Trophoblast cell (in vitro differentiated cells and primary cell): Measurements from ENCODE around the gene PLEKHA7.
A peak's percentile ranks its signal among the peaks of the same experiment; 100 is the strongest.

Source experiments
- DNase-seq, 2 donors: peaks; one replicate each; pipeline ENCODE4 v3.0.0-alpha.2; 2016
- H2AFZ ChIP-seq: 2 replicates; pipeline ENCODE4 v1.6.1; 2013; ENCODE audit warnings: low read length, moderate library complexity, mild to moderate bottlenecking; ENCODE audit not compliant: insufficient read depth, poor library complexity
- H2AK5ac ChIP-seq: 2 replicates; pipeline ENCODE4 v1.6.1; 2013; ENCODE audit warnings: mild to moderate bottlenecking, low read length
- H2BK120ac ChIP-seq: 2 replicates; pipeline ENCODE4 v1.6.1; 2013; ENCODE audit warnings: low read length, mild to moderate bottlenecking, moderate library complexity; ENCODE audit not compliant: insufficient read depth, poor library complexity
- H2BK12ac ChIP-seq: 2 replicates; pipeline ENCODE4 v1.6.1; 2013; ENCODE audit warnings: mild to moderate bottlenecking, low read length, moderate library complexity
- H2BK5ac ChIP-seq: 2 replicates; pipeline ENCODE4 v1.6.1; 2013; ENCODE audit warnings: low read length, low read depth, moderate library complexity, mild to moderate bottlenecking; ENCODE audit not compliant: poor library complexity
- H3K14ac ChIP-seq: 2 replicates; pipeline ENCODE4 v1.6.1; 2013; ENCODE audit warnings: mild to moderate bottlenecking, low read length
- H3K18ac ChIP-seq: 2 replicates; pipeline ENCODE4 v1.6.1; 2013; ENCODE audit warnings: mild to moderate bottlenecking, low read length
- H3K23ac ChIP-seq: 2 replicates; pipeline ENCODE4 v1.6.1; 2013; ENCODE audit warnings: low read length
- H3K27ac ChIP-seq: 2 replicates; pipeline ENCODE4 v1.5.1; 2013; ENCODE audit warnings: low read depth, mild to moderate bottlenecking, inconsistent platforms, low read length, moderate library complexity
- H3K27me3 ChIP-seq: 2 replicates; pipeline ENCODE4 v1.6.1; 2013; ENCODE audit warnings: inconsistent platforms, mild to moderate bottlenecking, low read length, moderate library complexity; ENCODE audit not compliant: insufficient read depth
- H3K36me3 ChIP-seq, 2 experiments: 1 replicate in 1 of 2; 2 replicates in 1 of 2; pipeline ENCODE4 v1.6.1; 2013; ENCODE audit warnings: low read length in 2 of 2, mild to moderate bottlenecking in 2 of 2, moderate library complexity in 1 of 2; ENCODE audit not compliant: insufficient read depth in 2 of 2, control insufficient read depth in 1 of 2
- H3K4ac ChIP-seq: 2 replicates; pipeline ENCODE4 v1.6.1; 2013; ENCODE audit warnings: low read depth, mild to moderate bottlenecking, low read length, moderate library complexity
- H3K4me1 ChIP-seq, 2 experiments: 1 replicate in 1 of 2; 2 replicates in 1 of 2; pipeline ENCODE4 v1.6.1; 2013; ENCODE audit warnings: low read length in 2 of 2, mild to moderate bottlenecking in 2 of 2, moderate library complexity in 1 of 2; ENCODE audit not compliant: insufficient read depth in 2 of 2, control insufficient read depth in 1 of 2
- H3K4me2 ChIP-seq: 2 replicates; pipeline ENCODE4 v1.6.1; 2013; ENCODE audit warnings: inconsistent platforms, mild to moderate bottlenecking, low read length, moderate library complexity
- H3K4me3 ChIP-seq: 2 replicates; pipeline ENCODE4 v1.5.1; 2013; ENCODE audit warnings: mild to moderate bottlenecking, low read depth, low read length, inconsistent platforms
- H3K79me1 ChIP-seq: one replicate; pipeline ENCODE4 v1.6.1; 2013; ENCODE audit warnings: low read length
- H3K79me2 ChIP-seq: 2 replicates; pipeline ENCODE4 v1.6.1; 2013; ENCODE audit warnings: low read length, mild to moderate bottlenecking; ENCODE audit not compliant: control insufficient read depth, insufficient read depth, poor library complexity
- H3K9ac ChIP-seq: 2 replicates; pipeline ENCODE4 v1.6.1; 2013; ENCODE audit warnings: mild to moderate bottlenecking, low read length
- H3K9me3 ChIP-seq: 2 replicates; pipeline ENCODE4 v1.6.1; 2013; ENCODE audit warnings: low read depth, mild to moderate bottlenecking, control low read depth, inconsistent platforms, low read length; ENCODE audit not compliant: insufficient read depth
- H4K12ac ChIP-seq: 2 replicates; pipeline ENCODE4 v1.6.1; 2013; ENCODE audit warnings: low read depth, mild to moderate bottlenecking, low read length, moderate library complexity
- H4K8ac ChIP-seq: 2 replicates; pipeline ENCODE4 v1.6.1; 2013; ENCODE audit warnings: low read depth, mild to moderate bottlenecking, low read length, moderate library complexity
- H4K91ac ChIP-seq: one replicate; pipeline ENCODE4 v1.6.1; 2013; ENCODE audit warnings: low read depth, mild to moderate bottlenecking, low read length, moderate library complexity
- WGBS: extraction: QIAGEN DNeasy Blood & Tissue Kit; methylation state at CpG from one replicate; pipeline ENCODE4 v1.1.7; 2013; ENCODE audit warnings: missing lambda C conversion rate; ENCODE audit not compliant: insufficient read length, insufficient coverage; ENCODE audit errors: extremely low coverage; 5-methylcytosine and 5-hydroxymethylcytosine counted together

PLEKHA7 gene

GRCh38 chr11:17012712-17013547 is 1.3 kb downstream of the PLEKHA7 start:
- WGBS = no CpG with 5 or more reads among the region's 38 CpGs

GRCh38 chr11:17012179-17012578 is 2.0 kb downstream of the PLEKHA7 start:
- H2BK120ac ChIP-seq = no peak overlapping the region

More at GRCh38 chr11:17012712-17013547, 1.3 kb downstream of the PLEKHA7 start:
- Histone ChIP-seq H3K4ac (no peak overlapping the region), H2BK12ac (no peak overlapping the region), H3K27me3 (no peaks in the 10 kb centered on the region), H3K36me3 (no peaks in the 10 kb centered on the region), H3K14ac (peak overlapping the region; percentile 29), H2BK5ac (no peak overlapping the region), H3K79me1 (peaks cover 5% of the 10 kb centered on the region), H3K79me2 (no peaks in the 10 kb centered on the region), H4K8ac (no peak overlapping the region), H3K23ac (no peak overlapping the region), H3K4me1 (peaks cover 10 to 14% of the 10 kb centered on the region in 2 experiments), H3K27ac (peak overlapping the region; percentile 22), H3K18ac (peak overlapping the region; percentile 78), H3K4me3 (peak overlapping the region; percentile 81), H2BK120ac (peak overlapping the region; percentile 8), H3K9me3 (no peaks in the 10 kb centered on the region), H3K9ac (no peak overlapping the region), H4K12ac (peak overlapping the region; percentile 16), H4K91ac (peak overlapping the region; percentile 77), H2AFZ (peak overlapping the region; percentile 28), H2AK5ac (no peak overlapping the region), H3K4me2 (peak overlapping the region; percentile 95)
- peak in 1 of 2 donors; percentile 50 for DNase-seq

GRCh38 chr11:17010851-17011420 is 3.3 kb downstream of the PLEKHA7 start:
- Histone ChIP-seq H3K9me3 (no peaks in the 10 kb centered on the region), H3K4me3 (no peak overlapping the region), H3K18ac (no peak overlapping the region), H3K23ac (no peak overlapping the region), H3K79me1 (peaks cover 5% of the 10 kb centered on the region), H2AFZ (no peak overlapping the region), H2BK5ac (no peak overlapping the region), H3K14ac (no peak overlapping the region), H3K36me3 (no peaks in the 10 kb centered on the region), H4K91ac (no peak overlapping the region), H4K12ac (no peak overlapping the region), H4K8ac (no peak overlapping the region), H2AK5ac (no peak overlapping the region), H3K9ac (no peak overlapping the region), H2BK12ac (no peak overlapping the region), H3K79me2 (no peaks in the 10 kb centered on the region), H2BK120ac (no peak overlapping the region), H3K4me1 (peaks cover 10 to 14% of the 10 kb centered on the region in 2 experiments), H3K27ac (no peak overlapping the region), H3K4ac (no peak overlapping the region), H3K4me2 (no peak overlapping the region), H3K27me3 (no peaks in the 10 kb centered on the region)
- no peak for DNase-seq
- no CpG with 5 or more reads among the region's 8 CpGs for WGBS

More at GRCh38 chr11:17012179-17012578, 2.0 kb downstream of the PLEKHA7 start:
- Histone ChIP-seq H3K36me3 (no peaks in the 10 kb centered on the region), H2BK12ac (no peak overlapping the region), H2AK5ac (no peak overlapping the region), H3K4me2 (no peak overlapping the region), H3K79me2 (no peaks in the 10 kb centered on the region), H3K9me3 (no peaks in the 10 kb centered on the region), H4K91ac (no peak overlapping the region), H4K8ac (no peak overlapping the region), H2BK5ac (no peak overlapping the region), H3K23ac (no peak overlapping the region), H3K27me3 (no peaks in the 10 kb centered on the region), H3K27ac (no peak overlapping the region), H3K18ac (no peak overlapping the region), H3K4ac (no peak overlapping the region), H3K4me1 (peaks cover 10 to 14% of the 10 kb centered on the region in 2 experiments), H3K79me1 (peaks cover 5% of the 10 kb centered on the region), H4K12ac (no peak overlapping the region), H3K14ac (no peak overlapping the region), H3K4me3 (no peak overlapping the region), H3K9ac (no peak overlapping the region), H2AFZ (no peak overlapping the region)
- DNase-seq = no peak
- no CpG with 5 or more reads among the region's 6 CpGs for WGBS

- Histone ChIP-seq H3K4me1 (peaks cover 9 to 12% of the 10 kb centered on the region in 2 experiments), H4K8ac (no peak overlapping the region), H4K12ac (no peak overlapping the region), H3K23ac (no peak overlapping the region), H3K14ac (no peak overlapping the region), H3K79me1 (peaks cover 2% of the 10 kb centered on the region), H3K4me3 (no peak overlapping the region), H3K18ac (no peak overlapping the region), H2AFZ (no peak overlapping the region), H3K79me2 (no peaks in the 10 kb centered on the region), H3K4ac (no peak overlapping the region), H3K4me2 (no peak overlapping the region), H2BK12ac (no peak overlapping the region), H3K27me3 (no peaks in the 10 kb centered on the region), H3K36me3 (no peaks in the 10 kb centered on the region), H3K9me3 (no peaks in the 10 kb centered on the region), H3K27ac (no peak overlapping the region), H3K9ac (no peak overlapping the region), H4K91ac (no peak overlapping the region), H2BK5ac (no peak overlapping the region), H2BK120ac (no peak overlapping the region), H2AK5ac (peak overlapping the region; percentile 30)
- no peak for DNase-seq
- WGBS = no CpG with 5 or more reads among the region's 3 CpGs
Observed at GRCh38 chr11:17008099-17008498, 6.1 kb downstream of the PLEKHA7 start.
